GM12865 (cell line): ENCODE results near the gene SLC49A4.

Source experiments
- DNase-seq: peaks from one replicate; pipeline ENCODE4 v3.0.0; 2010; ENCODE audit warnings: low read depth
- H3K4me3 ChIP-seq: 2 replicates; pipeline ENCODE4 v1.5.1; 2011; ENCODE audit warnings: mild to moderate bottlenecking, low read depth, low read length, control low read depth
- TF ChIP-seq, protein P1 (sequence below): IDR thresholded peaks from 2 replicates; pipeline ENCODE4 v1.5.1; 2011; ENCODE audit warnings: low read length, control low read depth, low read depth, inconsistent platforms; ENCODE audit not compliant: insufficient read depth; ENCODE audit errors: missing control alignments

Gene SLC49A4

DNA sequence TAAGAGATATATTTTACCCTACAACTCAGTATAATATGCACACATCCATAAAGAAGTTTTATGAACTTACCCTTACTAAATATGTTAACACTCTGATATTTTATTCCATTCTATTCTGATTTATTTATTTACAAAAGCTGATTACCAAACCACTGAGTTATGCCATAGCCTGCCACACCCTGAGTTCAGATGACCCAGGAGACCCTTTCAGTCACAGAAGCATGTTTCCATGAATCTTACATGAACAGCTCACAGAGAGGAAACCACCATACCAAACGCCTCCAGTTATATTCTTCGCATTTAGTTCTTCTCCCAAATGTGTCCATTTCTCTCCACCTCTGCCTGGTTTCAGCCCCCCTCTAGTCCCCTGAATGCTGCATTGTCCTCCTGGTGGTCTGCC lies 129.2 kb downstream of the SLC49A4 start:
- H3K4me3 ChIP-seq = no peak overlapping the region
- no peak for DNase-seq
- TF ChIP-seq, protein P1, sequence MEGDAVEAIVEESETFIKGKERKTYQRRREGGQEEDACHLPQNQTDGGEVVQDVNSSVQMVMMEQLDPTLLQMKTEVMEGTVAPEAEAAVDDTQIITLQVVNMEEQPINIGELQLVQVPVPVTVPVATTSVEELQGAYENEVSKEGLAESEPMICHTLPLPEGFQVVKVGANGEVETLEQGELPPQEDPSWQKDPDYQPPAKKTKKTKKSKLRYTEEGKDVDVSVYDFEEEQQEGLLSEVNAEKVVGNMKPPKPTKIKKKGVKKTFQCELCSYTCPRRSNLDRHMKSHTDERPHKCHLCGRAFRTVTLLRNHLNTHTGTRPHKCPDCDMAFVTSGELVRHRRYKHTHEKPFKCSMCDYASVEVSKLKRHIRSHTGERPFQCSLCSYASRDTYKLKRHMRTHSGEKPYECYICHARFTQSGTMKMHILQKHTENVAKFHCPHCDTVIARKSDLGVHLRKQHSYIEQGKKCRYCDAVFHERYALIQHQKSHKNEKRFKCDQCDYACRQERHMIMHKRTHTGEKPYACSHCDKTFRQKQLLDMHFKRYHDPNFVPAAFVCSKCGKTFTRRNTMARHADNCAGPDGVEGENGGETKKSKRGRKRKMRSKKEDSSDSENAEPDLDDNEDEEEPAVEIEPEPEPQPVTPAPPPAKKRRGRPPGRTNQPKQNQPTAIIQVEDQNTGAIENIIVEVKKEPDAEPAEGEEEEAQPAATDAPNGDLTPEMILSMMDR = no peak

DNA sequence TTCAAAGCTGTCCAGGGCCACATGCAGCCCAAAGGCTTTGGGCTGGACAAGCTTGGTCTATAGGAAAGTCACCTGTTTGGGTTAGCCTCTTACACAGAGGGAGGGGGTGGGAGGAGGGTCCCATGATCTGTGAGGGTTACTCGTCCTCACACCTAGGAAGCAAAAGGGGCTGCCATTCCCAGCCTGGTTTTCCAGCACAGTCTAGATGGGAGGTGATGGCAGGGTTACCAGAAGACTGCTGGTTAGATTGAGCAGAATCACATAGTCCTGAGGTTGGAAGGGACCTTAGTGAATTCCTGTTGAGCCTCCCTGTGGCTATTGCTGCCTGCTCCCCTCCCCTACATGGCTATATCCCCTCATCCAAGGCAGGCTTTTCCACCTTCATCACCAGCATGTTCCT lies 130.9 kb downstream of the SLC49A4 start:
- no peak for DNase-seq
- TF ChIP-seq, protein P1 = no peak
- no peak overlapping the region for H3K4me3 ChIP-seq

DNA sequence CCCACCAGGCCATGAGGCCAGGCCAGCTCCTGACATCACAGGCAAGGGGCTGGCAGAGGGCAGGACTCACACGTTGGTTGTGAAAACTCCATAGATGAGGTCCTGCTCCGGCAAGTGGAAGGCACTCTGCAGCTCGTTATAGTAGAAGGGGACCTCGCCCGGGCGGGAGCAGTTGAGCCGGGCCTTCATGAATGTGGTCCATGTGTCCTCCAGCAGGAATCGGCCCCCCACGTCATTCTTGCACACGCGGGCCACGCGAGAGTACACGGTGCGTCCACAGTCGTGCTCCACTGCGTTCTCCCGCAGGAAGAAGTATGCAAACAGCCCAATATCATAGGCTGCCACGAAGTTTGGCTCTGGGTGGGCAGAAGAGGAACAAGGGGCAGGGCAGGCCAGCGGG lies 131.5 kb downstream of the SLC49A4 start:
- TF ChIP-seq, protein P1 = no peak
- DNase-seq = no peak

DNA sequence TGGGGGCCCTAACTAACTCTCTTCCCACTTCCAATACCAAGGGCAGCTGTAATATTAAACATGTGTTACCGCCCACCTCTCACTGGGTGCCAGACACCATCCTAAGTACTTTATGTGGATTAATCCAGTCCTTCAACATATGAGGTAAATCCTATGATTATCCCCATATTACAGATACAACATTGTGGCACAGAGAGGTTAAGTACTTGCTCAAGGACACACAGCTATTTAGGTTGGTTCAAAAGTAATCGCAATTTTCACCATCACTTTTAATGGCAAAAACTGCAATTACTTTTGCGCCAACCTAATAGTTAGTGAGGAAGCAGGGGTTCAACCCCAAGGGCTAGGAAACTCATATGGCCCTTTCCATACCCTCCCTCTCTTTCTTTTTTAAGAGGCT lies 131.9 kb downstream of the SLC49A4 start:
- no peak overlapping the region for H3K4me3 ChIP-seq
- TF ChIP-seq, protein P1 = no peak
- DNase-seq = no peak

More for the DNA sequence above, 131.5 kb downstream of the SLC49A4 start:
- no peak overlapping the region for H3K4me3 ChIP-seq

DNA sequence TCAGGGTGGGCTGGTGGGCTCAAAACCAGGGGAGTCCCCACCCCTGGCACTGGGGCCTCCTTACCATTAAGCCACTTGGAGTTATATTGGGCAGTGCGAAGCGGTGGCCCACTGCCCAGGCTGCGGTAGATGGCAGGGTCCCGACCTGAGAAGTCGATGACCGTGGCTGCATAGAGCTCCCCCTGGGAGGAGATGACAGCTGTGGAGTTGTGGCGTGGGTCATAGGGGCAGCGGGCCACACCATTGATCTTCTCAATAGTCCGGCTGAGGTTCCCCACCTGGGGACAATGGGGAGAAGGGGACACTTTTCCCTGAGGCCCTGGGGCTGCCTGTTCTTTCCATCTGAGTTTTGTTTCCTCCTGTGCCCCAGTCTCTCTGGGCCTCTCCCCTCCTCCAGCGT lies 132.9 kb downstream of the SLC49A4 start:
- no peak for DNase-seq
- H3K4me3 ChIP-seq = no peak overlapping the region
- TF ChIP-seq, protein P1 = no peak

DNA sequence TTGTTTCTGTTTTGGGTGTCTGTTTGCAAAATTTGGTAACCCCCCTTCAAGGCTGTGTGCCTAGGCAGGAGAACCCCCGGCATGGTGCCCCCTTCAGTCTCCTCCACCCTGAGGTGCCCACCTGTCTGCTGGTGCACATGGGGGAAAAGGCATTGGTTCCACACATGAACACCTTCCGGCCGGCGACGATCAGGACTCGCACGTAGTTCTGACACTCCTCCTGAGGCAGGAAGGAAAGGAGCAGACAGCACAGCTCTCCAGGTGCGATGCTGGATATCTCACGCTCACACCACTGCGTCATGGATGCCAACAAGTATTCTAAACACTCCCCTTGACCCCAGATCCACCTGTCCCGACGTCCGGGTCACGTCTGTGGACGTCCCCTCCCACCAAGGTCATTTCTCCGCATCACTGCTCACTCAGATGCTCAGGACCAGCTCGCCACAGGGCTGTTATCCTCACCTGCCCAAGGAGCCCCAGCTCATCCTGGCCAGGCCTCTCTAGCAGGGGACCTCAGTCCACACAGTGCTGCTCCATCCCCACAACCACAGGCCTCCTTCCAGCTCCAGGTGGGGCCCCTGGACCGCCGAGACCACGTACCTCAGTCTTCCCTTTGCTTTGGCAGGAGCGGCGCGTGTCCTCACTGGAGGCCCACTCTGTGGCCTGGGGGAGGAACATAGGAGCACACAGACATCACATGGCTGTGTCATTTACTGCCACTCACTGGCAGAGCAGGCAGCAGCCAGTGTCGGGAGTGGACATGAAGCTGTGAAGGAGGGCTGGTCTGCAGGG lies 133.7 kb downstream of the SLC49A4 start:
- TF ChIP-seq, protein P1 = no peak
- DNase-seq = no peak
- no peak overlapping the region for H3K4me3 ChIP-seq

DNA sequence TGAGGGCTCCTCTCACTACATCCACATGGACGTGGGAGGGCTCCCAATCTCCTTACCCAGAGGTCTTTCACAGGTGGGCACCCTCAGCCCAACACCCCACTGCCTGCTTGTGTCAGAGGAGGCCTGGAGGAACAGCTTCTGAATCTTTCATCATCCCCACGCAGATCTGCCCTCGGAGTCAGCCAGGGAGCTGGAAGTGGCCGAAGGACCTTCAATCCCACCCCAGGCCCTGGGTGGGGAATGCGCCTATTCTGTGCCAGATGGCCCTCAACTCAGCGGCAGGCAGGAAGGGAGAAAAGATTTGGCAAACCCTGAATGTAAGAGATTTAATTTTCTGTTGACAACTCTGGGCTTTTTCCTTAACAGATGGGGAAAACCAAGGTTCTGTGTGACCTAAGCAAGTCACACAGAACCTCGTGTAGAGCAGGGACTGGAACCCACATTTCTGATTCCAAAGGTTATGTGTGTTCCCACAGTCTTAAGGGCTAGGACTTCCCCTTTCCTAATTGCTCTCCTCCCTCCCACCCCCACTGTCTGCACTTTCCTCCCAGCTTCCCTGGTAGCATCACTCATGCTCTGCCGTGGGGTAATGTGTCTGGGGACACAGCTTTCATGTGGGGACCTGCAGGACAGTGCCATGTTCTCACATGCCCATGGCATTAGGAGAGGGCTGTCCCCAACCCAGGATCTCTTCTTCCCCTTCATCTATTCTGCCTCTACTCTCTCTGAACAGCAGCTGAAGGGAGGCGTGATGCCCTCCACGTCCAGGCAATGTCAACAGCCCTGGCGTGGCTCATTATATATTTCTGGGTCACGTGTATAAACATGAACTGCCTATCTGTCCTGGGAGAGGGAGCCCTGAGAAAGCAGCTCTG lies 134.6 kb downstream of the SLC49A4 start:
- H3K4me3 ChIP-seq = no peak overlapping the region
- DNase-seq = no peak
- TF ChIP-seq, protein P1 = no peak
